Right lobe of liver (tissue), 4 donors: ENCODE results near the gene TCF4.

ENCODE experiments used
- CTCF ChIP-seq, 4 donors: fragments of 200-600 bp in 3 of 4; fragments of 450-650 bp in 1 of 4; IDR thresholded peaks; one replicate each; pipeline versions ENCODE4 v1.5.1 to v1.8.0; 2016 to 2022; ENCODE audit warnings: antibody characterized with exemption in 4 of 4, mild to moderate bottlenecking in 2 of 4
- POLR2A ChIP-seq: fragments of 450-650 bp; IDR thresholded peaks from one replicate; pipeline ENCODE4 v1.6.1; 2017; ENCODE audit warnings: antibody characterized with exemption, mild to moderate bottlenecking
- donor health status: DM: no; HTN: no; CAD: no.
- donor health status: DM: no; HTN: no; CAD: no.
- donor health status: DM: no; HTN: yes; CAD: no.

DNA sequence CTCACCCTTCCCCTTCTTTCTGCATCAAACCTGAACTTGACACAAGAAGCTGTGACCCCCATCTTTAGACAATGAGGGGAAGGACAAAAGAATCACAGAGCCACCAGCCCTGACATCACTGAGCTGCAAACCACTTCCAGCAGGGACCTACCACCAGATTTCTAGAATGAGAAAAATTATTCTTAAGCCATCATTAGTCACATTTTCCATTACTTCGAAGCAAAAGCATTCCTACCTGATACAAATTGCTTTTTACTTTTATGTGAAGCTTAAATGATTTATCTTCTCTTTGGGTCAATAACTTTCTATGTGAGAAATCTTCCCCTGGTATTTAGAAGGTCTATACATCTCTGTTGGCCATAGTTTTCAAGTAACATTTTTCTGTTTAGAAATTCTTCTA, 134.8 kb downstream of the TCF4 start:
- TF ChIP-seq CTCF (IDR thresholded peaks at IDR 0.05) (no peak), POLR2A (no peak)
